Stimulated activated CD4-positive, alpha-beta T cell treated with anti-CD3 and anti-CD28 coated beads, Interleukin-1b, Interleukin-23, amount 100 ng/mL, for 4 hours (primary cell): ENCODE measurements around the gene OSBP2.
A peak's percentile ranks its signal among the peaks of the same experiment; 100 is the strongest.

ENCODE experiments used
- DNase-seq, 2 donors: peaks; one replicate each; pipeline ENCODE4 v3.0.0-alpha.2; 2020; ENCODE audit warnings: low read depth in 2 of 2

OSBP2 gene, protein sequence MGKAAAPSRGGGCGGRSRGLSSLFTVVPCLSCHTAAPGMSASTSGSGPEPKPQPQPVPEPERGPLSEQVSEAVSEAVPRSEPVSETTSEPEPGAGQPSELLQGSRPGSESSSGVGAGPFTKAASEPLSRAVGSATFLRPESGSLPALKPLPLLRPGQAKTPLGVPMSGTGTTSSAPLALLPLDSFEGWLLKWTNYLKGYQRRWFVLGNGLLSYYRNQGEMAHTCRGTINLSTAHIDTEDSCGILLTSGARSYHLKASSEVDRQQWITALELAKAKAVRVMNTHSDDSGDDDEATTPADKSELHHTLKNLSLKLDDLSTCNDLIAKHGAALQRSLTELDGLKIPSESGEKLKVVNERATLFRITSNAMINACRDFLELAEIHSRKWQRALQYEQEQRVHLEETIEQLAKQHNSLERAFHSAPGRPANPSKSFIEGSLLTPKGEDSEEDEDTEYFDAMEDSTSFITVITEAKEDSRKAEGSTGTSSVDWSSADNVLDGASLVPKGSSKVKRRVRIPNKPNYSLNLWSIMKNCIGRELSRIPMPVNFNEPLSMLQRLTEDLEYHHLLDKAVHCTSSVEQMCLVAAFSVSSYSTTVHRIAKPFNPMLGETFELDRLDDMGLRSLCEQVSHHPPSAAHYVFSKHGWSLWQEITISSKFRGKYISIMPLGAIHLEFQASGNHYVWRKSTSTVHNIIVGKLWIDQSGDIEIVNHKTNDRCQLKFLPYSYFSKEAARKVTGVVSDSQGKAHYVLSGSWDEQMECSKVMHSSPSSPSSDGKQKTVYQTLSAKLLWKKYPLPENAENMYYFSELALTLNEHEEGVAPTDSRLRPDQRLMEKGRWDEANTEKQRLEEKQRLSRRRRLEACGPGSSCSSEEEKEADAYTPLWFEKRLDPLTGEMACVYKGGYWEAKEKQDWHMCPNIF

GRCh38 chr22:30694640-30695350 lies at the start of gene OSBP2:
OSBP2 (plus strand) TSS chr22:30694874; CDS start chr22:30694910, 36 bp downstream.
- DNase-seq = peak; percentile 7 to 31

GRCh38 chr22:30646518-30647160 lies 48.0 kb upstream of the OSBP2 start:
- DNase-seq = no peak

DNA sequence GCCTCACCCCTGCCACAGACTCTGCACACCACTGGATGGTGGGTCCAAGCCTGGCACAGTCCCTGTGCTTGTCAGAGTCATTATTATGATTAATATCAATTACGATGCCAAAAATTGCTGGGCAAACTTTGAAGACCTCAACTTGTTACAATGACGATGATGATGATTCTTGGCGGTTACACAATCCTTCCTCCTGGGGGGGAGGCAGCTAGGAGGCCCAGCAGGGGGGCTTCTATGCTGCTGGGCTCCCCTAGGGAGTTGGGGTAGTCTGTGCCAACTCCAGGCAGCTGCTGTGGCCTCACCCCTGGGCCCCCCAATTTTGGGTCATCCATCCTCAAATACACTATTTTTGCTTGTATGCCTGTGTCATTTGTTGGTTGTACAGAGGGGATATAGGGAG lies 47.1 kb upstream of the OSBP2 start:
- DNase-seq = no peak

DNA sequence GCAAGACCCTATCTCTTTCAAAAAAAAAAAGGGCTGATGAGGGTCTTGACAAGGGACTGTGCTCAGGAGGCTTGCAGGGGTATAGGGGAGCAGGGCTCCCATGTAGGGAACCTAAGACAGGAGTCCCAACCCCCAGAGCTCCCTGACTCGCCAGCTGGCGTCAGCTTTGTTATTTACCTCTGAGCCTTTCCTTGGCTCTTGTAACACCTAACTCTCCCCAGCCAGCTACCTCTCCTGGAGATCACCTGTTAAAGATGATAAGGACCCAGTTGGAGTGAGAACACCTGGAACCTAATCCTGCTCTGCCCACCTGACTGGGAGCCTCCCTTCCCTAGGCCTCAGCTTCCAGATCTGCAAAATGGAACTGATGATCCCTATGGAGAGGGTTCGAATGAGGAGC lies 45.8 kb upstream of the OSBP2 start:
- DNase-seq = no peak

DNA sequence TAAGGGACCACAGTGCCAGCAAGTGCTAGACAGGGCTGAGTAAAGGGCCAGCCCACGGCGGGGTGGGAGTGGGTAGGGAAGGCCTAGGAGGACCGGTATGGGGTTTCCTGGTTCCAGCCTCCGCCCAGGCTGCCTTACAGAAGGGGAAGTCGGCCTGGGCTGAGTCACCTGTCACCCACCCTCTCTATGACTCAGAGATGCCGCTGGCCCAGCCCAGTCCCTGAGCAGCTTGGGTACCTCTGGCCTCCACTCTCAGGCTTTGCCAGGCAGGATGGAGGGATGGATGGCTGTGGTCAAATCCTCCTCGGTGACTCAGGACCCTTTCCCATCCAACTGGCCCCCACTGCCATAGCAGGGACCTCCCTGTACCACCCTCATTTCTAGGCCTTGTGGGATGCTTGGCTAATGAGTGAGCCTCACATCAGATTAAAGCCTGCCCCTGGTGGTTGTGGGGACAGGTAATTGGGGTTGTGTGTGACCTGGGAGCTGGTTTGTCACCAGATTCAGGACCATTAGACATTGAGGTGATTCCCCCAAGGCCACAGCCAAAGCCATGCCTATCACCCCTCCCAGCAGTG lies 45.2 kb upstream of the OSBP2 start:
- peak; percentile 77 to 81 for DNase-seq

DNA sequence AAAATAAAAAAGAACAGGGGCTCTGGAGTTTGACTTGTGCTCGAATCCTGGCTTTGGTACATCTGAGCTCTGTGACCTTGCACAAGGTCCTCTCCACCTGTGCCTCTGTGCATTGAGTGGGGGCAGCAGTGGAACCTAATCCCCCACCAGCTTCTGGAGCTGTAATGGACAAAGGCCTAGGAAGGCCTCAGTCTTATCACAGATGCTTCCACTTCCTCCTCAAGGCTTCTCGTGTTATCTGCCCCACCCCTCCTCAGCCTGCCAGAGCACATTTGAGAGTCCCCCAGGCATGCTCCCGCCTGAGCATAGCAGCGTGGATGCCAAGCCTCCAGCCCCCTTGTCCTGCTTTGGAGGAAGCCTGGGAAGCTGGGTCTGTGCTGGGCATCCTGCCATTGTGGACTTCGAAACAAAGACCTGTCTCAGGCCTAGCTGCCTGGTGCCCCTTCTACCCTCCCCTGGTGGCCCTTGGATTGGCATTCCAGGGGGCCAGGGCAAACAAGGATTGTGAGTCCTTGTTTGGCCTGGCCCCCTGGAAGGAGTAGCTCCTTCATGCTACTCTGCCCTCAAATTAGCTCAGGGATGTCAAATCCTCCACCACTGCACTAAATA lies 44.1 kb upstream of the OSBP2 start:
- DNase-seq = no peak

DNA sequence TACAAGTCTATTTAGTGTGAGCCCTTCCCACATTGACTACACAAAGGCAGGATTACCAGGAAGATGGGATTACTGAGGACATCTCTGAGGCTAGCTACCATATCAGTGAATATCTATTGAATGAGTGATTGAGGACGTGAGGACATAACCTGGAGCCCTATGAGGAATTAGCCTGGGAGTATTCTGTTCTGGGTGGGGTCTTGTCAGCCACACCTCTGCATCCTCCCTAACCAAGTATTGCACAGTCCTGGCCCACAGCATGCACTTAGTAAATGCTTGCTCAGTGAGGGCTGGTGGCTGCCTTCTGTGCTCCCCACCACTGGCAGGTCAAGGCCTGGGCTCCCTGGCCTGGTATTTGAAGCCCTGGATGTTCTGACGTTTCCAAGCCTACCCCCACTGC lies 41.8 kb upstream of the OSBP2 start:
- no peak for DNase-seq

DNA sequence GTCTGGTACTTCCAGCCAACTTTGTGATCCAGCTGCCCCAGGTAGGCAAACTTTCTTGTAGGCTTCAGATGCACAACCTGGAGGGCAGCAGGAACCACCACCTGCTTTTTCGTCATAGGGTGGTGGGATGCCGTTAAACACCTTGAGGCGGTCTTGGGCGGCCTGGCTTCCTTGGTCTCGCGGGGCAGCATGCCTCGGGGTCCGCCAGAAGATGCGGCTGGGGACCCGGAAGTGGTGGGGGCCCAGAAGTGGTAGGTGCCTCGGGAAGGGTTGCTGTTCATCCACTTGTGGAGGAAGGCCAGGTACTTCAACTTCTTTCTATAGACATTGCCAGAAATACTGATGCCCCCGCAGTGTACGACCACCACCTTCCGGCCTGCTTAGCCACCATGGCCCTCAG lies 40.3 kb upstream of the OSBP2 start:
- no peak for DNase-seq

- no peak for DNase-seq
These were observed 39.1 kb upstream of the OSBP2 start for GRCh38 chr22:30655532-30655931.

DNA sequence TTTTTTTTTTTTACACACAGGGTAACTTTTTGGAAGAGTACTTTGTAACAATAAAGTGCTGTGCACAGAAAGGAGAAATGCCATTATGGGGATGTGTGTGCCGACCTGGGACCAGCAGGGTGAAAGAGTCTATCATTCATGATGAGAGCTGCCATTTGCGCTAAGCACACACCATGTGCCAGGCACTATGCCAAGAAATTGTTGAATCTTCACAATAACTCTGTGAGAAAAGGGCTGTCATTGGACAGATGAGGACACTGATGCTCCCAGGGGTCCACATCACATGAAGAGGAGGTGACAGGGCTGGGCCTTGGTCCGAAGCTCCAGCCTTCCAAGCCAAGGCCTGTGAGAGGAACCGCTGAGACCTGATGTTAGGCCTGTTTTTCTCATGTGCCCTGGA lies 32.6 kb upstream of the OSBP2 start:
- DNase-seq = no peak

- DNase-seq = no peak
These were observed 29.9 kb upstream of the OSBP2 start for GRCh38 chr22:30664798-30665197.

DNA sequence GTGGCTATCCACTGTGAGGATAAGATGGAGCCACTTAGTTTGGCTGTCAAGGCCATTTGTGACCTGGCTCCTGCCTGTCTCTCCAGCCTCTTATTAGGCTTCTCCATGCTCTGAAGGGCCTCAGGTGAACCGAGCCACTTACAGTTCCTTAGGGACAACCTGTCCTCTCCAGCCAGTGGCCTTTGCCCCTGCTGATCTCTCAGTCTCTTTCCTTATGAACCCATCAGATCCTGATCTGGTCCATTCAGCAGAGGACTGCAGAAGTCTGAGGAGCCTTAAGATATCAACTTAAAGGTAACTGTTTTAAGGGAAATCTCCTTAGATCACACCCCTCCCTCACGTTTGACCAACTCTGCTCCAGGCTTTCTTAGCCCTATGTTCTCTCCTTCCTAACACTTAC lies 29.4 kb upstream of the OSBP2 start:
- no peak for DNase-seq

- no peak for DNase-seq
These were observed 28.9 kb upstream of the OSBP2 start for GRCh38 chr22:30665786-30666185.

- peak in 1 of 2 donors; percentile 18 for DNase-seq
These were observed 27.6 kb upstream of the OSBP2 start for GRCh38 chr22:30667107-30667493.

- peak; percentile 93 to 95 for DNase-seq
These were observed 26.9 kb upstream of the OSBP2 start, which contains the start of gene DUSP18 for GRCh38 chr22:30667494-30668385. DUSP18 (minus strand) TSS chr22:30667875; CDS start chr22:30664003, 3,872 bp downstream.

GRCh38 chr22:30668386-30668710 lies 26.3 kb upstream of the OSBP2 start:
- DNase-seq = no peak

DNA sequence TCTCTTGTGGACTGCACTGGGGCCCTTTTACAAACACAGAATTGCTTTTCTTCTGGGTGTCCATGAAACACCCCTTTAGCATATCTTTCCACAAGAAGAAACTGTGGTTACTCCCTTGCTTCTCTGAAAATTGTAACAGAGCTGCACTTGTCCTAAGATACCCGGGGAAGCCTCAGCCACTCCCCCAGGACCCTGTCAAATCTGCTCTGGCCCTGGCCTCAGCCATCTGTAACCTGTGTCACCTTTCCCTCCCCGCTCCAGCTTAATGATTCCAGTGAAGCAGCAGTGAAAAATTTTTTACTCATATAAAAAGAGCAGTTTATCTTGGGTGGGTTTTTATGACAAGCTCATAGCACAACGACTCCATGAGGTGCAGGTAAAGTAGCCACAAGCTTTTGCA lies 23.6 kb upstream of the OSBP2 start:
- DNase-seq = no peak

DNA sequence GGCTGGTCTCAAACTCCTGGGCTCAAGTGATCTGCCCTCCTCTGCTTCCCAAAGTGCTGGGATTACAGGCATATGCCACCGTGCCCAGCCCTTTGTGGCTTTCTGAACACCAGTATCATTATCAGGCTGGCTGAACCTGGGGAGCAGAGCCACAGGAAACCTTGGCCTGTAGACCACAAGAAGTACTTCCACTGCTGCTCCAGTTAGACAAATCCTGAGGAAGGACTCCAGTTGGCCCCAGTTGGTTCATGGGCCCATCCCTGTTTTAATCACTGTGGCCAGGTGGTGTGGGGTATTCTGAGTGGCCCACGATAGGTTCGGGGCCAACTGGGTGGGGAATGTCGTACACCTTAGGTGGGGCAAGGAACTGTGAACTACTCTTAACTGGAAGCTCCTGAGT lies 21.5 kb upstream of the OSBP2 start:
- DNase-seq = no peak

- DNase-seq = no peak
These were observed 20.2 kb upstream of the OSBP2 start for GRCh38 chr22:30674482-30674881.

DNA sequence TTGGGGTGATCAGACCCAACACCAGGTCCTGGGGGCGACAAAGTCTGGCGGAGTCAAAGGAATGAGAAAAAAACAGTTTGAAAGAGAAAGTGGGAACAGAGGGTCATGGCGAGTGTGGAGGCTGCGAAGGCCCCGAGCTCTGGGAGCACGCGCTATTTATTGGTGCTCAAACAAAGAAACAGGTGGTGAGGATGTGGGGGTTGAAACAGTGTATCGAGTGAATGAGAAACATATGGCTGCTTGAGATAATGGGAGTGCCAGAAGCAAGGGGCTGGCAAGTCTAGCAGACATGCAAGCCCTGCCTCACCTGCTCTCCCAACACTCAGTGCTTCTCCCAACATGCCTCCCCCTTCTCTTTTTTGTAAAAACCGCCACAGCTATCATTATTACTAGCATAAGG lies 19.2 kb upstream of the OSBP2 start:
- DNase-seq = no peak
